Measurements from ENCODE around the gene AVEN. TPM values are rescaled to one million over a fixed set of nuclear protein-coding genes. Genes with fewer than 3 reads are reported as not detected.

AVEN gene
- total and polyA plus RNA-seq, 9 of the 15 experiments (the other 6 are each of a cell fraction or from before 2014, with no cell fraction given), result 1.5 to 6.4 (median 4.7) TPM

- TF ChIP-seq RBM17 (IDR thresholded peaks at IDR 0.05; ENCODE audit: borderline replicate concordance, low read depth, low read length), result no peak
- TF ChIP-seq, protein P1, sequence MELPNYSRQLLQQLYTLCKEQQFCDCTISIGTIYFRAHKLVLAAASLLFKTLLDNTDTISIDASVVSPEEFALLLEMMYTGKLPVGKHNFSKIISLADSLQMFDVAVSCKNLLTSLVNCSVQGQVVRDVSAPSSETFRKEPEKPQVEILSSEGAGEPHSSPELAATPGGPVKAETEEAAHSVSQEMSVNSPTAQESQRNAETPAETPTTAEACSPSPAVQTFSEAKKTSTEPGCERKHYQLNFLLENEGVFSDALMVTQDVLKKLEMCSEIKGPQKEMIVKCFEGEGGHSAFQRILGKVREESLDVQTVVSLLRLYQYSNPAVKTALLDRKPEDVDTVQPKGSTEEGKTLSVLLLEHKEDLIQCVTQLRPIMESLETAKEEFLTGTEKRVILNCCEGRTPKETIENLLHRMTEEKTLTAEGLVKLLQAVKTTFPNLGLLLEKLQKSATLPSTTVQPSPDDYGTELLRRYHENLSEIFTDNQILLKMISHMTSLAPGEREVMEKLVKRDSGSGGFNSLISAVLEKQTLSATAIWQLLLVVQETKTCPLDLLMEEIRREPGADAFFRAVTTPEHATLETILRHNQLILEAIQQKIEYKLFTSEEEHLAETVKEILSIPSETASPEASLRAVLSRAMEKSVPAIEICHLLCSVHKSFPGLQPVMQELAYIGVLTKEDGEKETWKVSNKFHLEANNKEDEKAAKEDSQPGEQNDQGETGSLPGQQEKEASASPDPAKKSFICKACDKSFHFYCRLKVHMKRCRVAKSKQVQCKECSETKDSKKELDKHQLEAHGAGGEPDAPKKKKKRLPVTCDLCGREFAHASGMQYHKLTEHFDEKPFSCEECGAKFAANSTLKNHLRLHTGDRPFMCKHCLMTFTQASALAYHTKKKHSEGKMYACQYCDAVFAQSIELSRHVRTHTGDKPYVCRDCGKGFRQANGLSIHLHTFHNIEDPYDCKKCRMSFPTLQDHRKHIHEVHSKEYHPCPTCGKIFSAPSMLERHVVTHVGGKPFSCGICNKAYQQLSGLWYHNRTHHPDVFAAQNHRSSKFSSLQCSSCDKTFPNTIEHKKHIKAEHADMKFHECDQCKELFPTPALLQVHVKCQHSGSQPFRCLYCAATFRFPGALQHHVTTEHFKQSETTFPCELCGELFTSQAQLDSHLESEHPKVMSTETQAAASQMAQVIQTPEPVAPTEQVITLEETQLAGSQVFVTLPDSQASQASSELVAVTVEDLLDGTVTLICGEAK (IDR thresholded peaks at IDR 0.05), result no peak
- TF ChIP-seq, protein P1 (CRISPR knock-in tag; IDR thresholded peaks at IDR 0.05), result no peak
These were observed 180.2 kb downstream of the AVEN start (continued) for GRCh38 chr15:33858836-33859235.
